HUDEP-2 (cell line): ENCODE results near the gene HOXD9.

Experiments used
- DNase-seq, 76 experiments: peaks; one replicate each; lab custom pipeline; 2025; ENCODE audit not compliant: unreplicated experiment in 76 of 76; lab: John Stamatoyannopoulos, UW

Gene HOXD9

GRCh38 chr2:176096986-176097819 is 25.3 kb upstream of the HOXD9 start:
- peak in 55 of 76 experiments; percentile 6 to 74 (median 38) for DNase-seq

- no peak for DNase-seq
Observed at GRCh38 chr2:176097820-176098365, 24.6 kb upstream of the HOXD9 start.

GRCh38 chr2:176098366-176099158 is 24.0 kb upstream of the HOXD9 start:
- DNase-seq, result no peak

GRCh38 chr2:176099159-176099727 is 23.3 kb upstream of the HOXD9 start:
- DNase-seq, result no peak

- DNase-seq, result no peak
Observed at GRCh38 chr2:176099728-176100546, 22.6 kb upstream of the HOXD9 start, which contains the start of gene HOXD12. Gene HOXD12 (plus strand): TSS chr2:176099795. CDS start chr2:176099802, 7 bp downstream.

GRCh38 chr2:176100547-176101140 is 21.9 kb upstream of the HOXD9 start:
- no peak for DNase-seq

- no peak for DNase-seq
Observed at GRCh38 chr2:176101216-176101830, 21.2 kb upstream of the HOXD9 start.

GRCh38 chr2:176101842-176102241 is 20.7 kb upstream of the HOXD9 start:
- no peak for DNase-seq

GRCh38 chr2:176102309-176102866 is 20.1 kb upstream of the HOXD9 start:
- no peak for DNase-seq

- DNase-seq, result no peak
Observed at GRCh38 chr2:176103194-176103593, 19.3 kb upstream of the HOXD9 start.

GRCh38 chr2:176103742-176104315 is 18.7 kb upstream of the HOXD9 start:
- no peak for DNase-seq

GRCh38 chr2:176104316-176105077 is 18.0 kb upstream of the HOXD9 start:
- peak in 12 of 76 experiments; percentile 6 to 48 (median 14) for DNase-seq

- DNase-seq, result no peak
Observed at GRCh38 chr2:176105078-176105729, 17.3 kb upstream of the HOXD9 start.

- DNase-seq, result no peak
Observed at GRCh38 chr2:176105730-176106580, 16.6 kb upstream of the HOXD9 start.

- peak in 1 of 76 experiments; percentile 18 for DNase-seq
Observed at GRCh38 chr2:176106581-176107539, 15.7 kb upstream of the HOXD9 start, which contains the start of gene HOXD11. Gene HOXD11 (plus strand): TSS chr2:176107280. CDS start chr2:176107356, 76 bp downstream.
